GM12875 (cell line): ENCODE data around the gene PITPNM1.
"Not testable (repeated sequence)": the region's sequence is repeated elsewhere in the genome, so short reads cannot be mapped to it uniquely, and the experiment has no call there.

Experiments
- H3K4me3 ChIP-seq: one replicate; pipeline ENCODE4 v1.5.1; 2011; ENCODE audit warnings: low read depth, low read length, control low read depth
- TF ChIP-seq, protein P1 (sequence below): IDR thresholded peaks from 2 replicates; pipeline ENCODE4 v1.5.1; 2011; ENCODE audit warnings: low read depth, mild to moderate bottlenecking, control low read depth, inconsistent platforms, low read length, moderate library complexity, borderline replicate concordance; ENCODE audit not compliant: insufficient read depth

PITPNM1 gene

DNA sequence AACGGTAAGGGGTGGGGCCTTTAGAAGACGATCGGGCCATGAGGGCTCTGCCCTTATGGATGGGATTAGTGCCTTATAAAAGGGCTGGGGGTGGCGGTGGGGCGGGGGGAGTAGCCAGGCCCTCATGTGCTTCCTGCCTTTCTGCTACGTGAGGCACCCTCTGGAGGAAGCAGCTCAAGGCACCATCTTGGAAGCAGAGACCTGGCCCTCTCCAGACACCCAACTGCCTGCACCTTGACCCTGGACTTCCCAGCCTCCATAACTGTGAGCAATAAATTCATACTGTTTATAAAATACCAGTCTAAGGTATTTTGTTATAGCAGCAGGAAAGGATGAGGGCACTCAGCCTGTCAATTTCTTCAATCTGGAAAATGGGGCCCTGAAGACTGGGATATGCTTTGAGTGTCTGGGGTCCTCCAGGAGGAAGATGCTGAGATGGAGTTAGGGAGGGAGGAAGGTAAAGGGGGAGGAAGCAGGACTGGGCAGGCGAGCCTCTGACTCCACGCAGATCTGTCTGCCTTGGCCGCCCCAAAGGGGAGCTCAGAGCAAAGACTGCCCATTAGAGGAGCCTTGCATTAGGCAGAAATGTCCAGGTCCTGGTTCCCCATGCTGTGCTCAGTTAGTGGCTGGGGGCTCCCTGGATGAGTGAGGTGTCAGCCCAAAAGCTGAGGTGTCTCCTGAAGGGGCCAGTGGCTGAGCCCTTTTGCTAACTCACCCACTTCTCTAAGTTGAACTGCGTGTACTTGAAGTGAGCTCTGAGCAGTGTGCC lies 12.8 kb upstream of the PITPNM1 start:
- TF ChIP-seq, protein P1, sequence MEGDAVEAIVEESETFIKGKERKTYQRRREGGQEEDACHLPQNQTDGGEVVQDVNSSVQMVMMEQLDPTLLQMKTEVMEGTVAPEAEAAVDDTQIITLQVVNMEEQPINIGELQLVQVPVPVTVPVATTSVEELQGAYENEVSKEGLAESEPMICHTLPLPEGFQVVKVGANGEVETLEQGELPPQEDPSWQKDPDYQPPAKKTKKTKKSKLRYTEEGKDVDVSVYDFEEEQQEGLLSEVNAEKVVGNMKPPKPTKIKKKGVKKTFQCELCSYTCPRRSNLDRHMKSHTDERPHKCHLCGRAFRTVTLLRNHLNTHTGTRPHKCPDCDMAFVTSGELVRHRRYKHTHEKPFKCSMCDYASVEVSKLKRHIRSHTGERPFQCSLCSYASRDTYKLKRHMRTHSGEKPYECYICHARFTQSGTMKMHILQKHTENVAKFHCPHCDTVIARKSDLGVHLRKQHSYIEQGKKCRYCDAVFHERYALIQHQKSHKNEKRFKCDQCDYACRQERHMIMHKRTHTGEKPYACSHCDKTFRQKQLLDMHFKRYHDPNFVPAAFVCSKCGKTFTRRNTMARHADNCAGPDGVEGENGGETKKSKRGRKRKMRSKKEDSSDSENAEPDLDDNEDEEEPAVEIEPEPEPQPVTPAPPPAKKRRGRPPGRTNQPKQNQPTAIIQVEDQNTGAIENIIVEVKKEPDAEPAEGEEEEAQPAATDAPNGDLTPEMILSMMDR = no peak
- H3K4me3 ChIP-seq = no peak overlapping the region

DNA sequence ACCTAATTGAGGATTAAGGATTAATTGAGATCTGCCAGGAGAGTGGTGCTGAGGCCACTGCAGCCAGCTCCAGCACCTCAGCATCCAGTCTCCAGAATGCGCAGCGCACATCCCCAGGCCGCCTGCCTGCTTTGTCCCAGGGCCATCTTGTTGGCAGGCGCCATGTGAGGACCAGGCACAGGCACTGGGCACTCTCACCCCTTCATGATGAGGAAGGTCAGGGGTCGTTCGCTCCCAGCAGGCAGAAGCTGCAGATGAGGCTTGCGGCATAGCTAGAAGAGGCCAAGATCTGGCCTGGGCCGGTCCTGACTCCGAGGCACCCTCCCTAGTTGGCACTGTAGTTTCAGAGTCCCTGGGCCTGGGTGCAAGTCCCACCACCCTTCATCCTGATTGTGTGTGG lies 11.6 kb upstream of the PITPNM1 start:
- TF ChIP-seq, protein P1 = no peak
- H3K4me3 ChIP-seq = no peak overlapping the region

DNA sequence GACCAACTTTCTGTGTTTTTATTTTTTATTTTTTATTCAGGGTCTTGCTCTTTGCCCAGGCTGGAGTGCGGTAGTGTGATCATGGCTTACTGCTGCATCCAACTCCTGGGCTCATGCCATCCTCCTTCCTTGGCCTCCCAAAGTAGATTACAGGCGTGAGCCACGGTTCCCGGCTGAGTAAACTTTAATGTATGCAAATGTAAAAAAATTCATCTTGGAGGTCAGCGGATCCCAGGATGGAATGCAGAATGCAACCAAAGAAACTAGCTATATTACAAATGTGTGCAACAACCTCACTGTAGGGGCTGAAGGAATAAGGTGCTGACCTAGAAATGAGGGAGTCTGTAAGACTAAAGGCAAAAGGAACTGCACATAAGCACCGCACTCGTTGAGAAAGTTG lies 9.0 kb upstream of the PITPNM1 start:
- TF ChIP-seq, protein P1 = no peak
- no peak overlapping the region for H3K4me3 ChIP-seq

DNA sequence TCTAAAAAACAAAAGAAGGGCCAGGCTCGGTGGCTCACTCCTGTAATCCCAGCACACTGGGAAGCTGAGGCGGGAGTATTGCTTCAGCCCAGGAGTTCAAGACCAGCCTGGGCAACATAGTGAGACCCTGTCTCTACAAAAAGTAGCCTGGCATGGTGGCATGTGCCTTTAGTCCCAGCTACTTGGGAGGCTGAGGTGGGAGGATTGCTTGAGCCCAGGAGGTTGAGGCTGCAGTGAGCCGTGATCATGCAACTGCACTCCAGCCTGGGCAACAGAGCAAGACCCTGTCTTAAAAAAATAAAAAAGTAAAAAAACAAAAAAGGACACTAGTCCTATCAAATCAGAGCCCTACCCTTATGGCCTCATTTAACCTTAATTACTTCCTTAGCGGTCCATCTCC lies 6.4 kb upstream of the PITPNM1 start:
- not testable (repeated sequence) for H3K4me3 ChIP-seq

DNA sequence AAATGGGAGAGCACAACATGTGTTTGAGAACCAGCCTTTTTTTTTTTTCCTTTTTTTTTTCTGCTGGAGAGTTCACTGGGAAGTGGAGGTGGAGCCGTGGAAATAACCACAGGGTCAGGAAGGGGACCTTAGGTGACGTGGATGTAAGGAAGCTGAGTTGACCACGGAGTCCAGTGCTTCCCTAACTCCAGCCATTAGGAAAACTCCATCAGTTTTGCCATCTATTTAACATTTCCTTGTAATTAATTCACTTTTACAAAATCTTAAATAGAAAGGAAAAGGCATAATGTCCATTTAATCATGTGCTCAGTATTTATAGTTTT lies 4.8 kb upstream of the PITPNM1 start:
- no peak overlapping the region for H3K4me3 ChIP-seq
- TF ChIP-seq, protein P1 = no peak

DNA sequence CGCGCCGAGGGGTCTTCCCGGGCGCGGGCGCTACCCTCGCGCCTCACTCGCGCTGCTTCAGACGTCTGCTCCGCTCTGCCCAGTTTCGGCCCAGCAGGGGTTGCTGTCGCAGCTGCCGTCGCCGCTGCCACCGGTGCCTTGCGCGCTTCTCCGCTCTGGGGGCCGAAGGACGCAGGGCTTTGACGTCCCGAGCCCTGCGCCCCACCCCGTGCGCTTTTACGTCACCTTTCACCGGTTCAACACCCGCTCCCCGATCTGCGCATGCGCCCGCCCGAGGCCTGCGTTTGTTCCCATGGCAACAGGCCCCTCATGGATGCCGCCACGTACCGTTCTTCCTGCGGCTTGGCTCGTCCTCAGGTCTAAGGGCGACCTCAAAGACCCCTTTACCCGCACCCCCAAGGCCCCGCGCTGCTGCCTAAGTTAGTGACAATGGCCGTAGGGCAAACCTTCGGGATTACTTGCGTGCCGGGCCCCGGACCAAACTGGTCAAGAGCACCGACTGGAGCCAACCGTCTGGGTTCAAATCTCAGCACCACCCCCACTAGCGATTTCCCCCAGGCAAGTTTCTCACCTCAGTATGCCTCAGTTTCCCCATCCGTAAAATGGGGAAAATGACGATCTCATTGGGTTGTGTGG lies 3.4 kb upstream of the PITPNM1 start:
- TF ChIP-seq, protein P1 = no peak
- peak overlapping the region; percentile 100 for H3K4me3 ChIP-seq

DNA sequence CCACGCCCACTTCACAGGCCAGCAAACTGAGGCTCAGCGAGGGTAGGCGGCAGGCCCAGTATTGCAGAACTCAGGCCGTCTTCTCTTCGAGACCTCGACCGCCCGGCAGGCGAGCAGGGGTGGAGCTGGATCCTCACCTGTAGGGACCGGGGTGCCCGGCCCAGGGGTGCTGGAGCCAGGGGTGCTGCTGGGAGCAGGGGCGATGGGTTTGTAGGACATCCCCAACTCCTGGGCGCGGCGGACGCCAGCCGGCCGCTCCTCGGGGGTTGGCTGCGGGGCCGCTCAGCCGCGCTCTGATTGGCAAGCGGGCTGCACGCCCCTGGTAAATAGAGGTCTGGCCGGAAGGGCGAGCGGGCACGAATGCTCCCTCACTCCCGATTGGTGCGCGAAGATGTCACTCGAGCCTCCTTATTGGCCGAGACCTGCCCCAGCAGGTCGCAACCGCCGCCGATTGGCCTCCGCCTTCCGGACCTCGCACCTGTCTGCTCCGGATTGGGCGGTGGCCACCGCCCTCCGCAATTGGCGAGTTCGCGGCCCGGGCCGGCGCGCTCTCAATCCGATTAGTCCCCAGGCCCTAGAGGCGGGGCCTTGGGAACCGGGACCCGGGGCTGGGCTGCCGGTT lies 2.8 kb upstream of the PITPNM1 start, which contains the start of gene CDK2AP2:
CDK2AP2 (minus strand) TSS at position 299 of the 622 bp plus-strand sequence; CDS start at position 219, 80 bp downstream.
- peak within 1 kb of the TSS; percentile 100 for H3K4me3 ChIP-seq
- TF ChIP-seq, protein P1 = no peak
